ENCODE measurements around the gene TFDP1. TPM values are rescaled to one million over a fixed set of nuclear protein-coding genes. Genes with fewer than 3 reads are reported as not detected.

TFDP1 gene
- total RNA-seq, 2 experiments from 2014 or later: 87.9 to 119 TPM

- H3K79me2 ChIP-seq (ENCODE audit: insufficient read depth, low read depth, low read length): peaks cover 27% of the 10 kb centered on the region; the same call in 1 of the 2 replicates
- H3K27ac ChIP-seq (ENCODE audit: low read depth, low read length, poor library complexity, severe bottlenecking): no peak overlapping the region
- CTCF ChIA-PET (ENCODE audit: unreplicated experiment): no interaction called here
These were observed 31.8 kb downstream of the TFDP1 start for GRCh38 chr13:113616281-113616906.

GRCh38 chr13:113616991-113617749 lies 32.6 kb downstream of the TFDP1 start:
- Histone ChIP-seq H3K4me1 (ENCODE audit: insufficient read depth, low read length, poor library complexity, severe bottlenecking) (no peaks in the 10 kb centered on the region), H3K27ac (ENCODE audit: low read depth, low read length, poor library complexity, severe bottlenecking) (no peak overlapping the region), H2AFZ (ENCODE audit: low read length) (no peak overlapping the region), H3K4me3 (ENCODE audit: low read depth, low read length, poor library complexity, severe bottlenecking) (no peak overlapping the region), H3K36me3 (ENCODE audit: insufficient read depth, low read length) (peaks cover 76% of the 10 kb centered on the region), H3K9me2 (ENCODE audit: insufficient read depth, low read length) (no peaks in the 10 kb centered on the region), H4K20me1 (ENCODE audit: insufficient read depth, low read length) (no peaks in the 10 kb centered on the region), H3K4me2 (ENCODE audit: low read length) (no peak overlapping the region), H3K79me2 (ENCODE audit: insufficient read depth, low read depth, low read length) (peaks cover 27% of the 10 kb centered on the region; the same call in 1 of the 2 replicates), H3K9me3 (ENCODE audit: low read length) (no peaks in the 10 kb centered on the region)
- ChIA-PET POLR2A (no interaction called here), CTCF (ENCODE audit: unreplicated experiment) (no interaction called here)
- no peak for TF ChIP-seq CTCF (conservative IDR thresholded peaks at IDR 0.05; ENCODE audit: low read length)
- no peak for TF ChIP-seq EZH2phosphoT487 (IDR thresholded peaks at IDR 0.05; ENCODE audit: borderline replicate concordance, low read depth, low read length)
- intact Hi-C loops (cut with micrococcal nuclease; ENCODE audit: unreplicated experiment): no loop called here
- no TSS peak for BruUV-seq (replicated peaks)
- no peak for DNase-seq (ENCODE audit: low spot score)

More at GRCh38 chr13:113616281-113616906, 31.8 kb downstream of the TFDP1 start:
- intact Hi-C loops (cut with micrococcal nuclease; ENCODE audit: unreplicated experiment): no loop called here
- no peak overlapping the region for H3K4me2 ChIP-seq (ENCODE audit: low read length)
- no peak overlapping the region for H3K4me3 ChIP-seq (ENCODE audit: low read depth, low read length, poor library complexity, severe bottlenecking)
- TF ChIP-seq EZH2phosphoT487 (IDR thresholded peaks at IDR 0.05; ENCODE audit: borderline replicate concordance, low read depth, low read length): no peak
- TF ChIP-seq CTCF (conservative IDR thresholded peaks at IDR 0.05; ENCODE audit: low read length): no peak
- H3K4me1 ChIP-seq (ENCODE audit: insufficient read depth, low read length, poor library complexity, severe bottlenecking): no peaks in the 10 kb centered on the region
- no peaks in the 10 kb centered on the region for H4K20me1 ChIP-seq (ENCODE audit: insufficient read depth, low read length)
- peaks cover 84% of the 10 kb centered on the region for H3K36me3 ChIP-seq (ENCODE audit: insufficient read depth, low read length)
- POLR2A ChIA-PET: no interaction called here
- no peaks in the 10 kb centered on the region for H3K9me3 ChIP-seq (ENCODE audit: low read length)
- no peak for DNase-seq (ENCODE audit: low spot score)
- no peaks in the 10 kb centered on the region for H3K9me2 ChIP-seq (ENCODE audit: insufficient read depth, low read length)
- no TSS peak for BruUV-seq (replicated peaks)
- no peak overlapping the region for H2AFZ ChIP-seq (ENCODE audit: low read length)

DNA sequence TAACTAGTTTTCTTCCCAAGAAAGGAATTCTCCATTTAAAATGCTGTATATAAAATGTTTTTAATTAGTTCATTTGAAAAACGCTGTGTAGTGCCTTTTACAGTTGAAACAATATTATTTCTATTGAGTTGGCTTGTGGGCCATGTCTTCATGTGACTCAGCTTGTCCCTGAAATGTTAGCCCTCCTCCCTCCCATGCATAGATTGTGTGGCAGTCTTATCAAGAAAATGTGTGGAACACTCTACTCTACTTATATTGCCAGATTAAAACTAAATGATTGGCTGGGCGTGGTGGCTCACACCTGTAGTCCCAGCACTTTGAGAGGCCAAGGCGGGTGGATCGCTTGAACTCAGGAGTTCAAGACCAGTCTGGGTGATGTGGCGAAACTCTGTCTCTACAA lies 33.4 kb downstream of the TFDP1 start:
- Histone ChIP-seq H3K4me2 (ENCODE audit: low read length) (no peak overlapping the region), H3K4me3 (ENCODE audit: low read depth, low read length, poor library complexity, severe bottlenecking) (no peak overlapping the region), H3K9me3 (ENCODE audit: low read length) (no peaks in the 10 kb centered on the region), H3K4me1 (ENCODE audit: insufficient read depth, low read length, poor library complexity, severe bottlenecking) (no peaks in the 10 kb centered on the region), H4K20me1 (ENCODE audit: insufficient read depth, low read length) (no peaks in the 10 kb centered on the region), H3K79me2 (ENCODE audit: insufficient read depth, low read depth, low read length) (peaks cover 27% of the 10 kb centered on the region; the same call in 1 of the 2 replicates), H3K9me2 (ENCODE audit: insufficient read depth, low read length) (no peaks in the 10 kb centered on the region), H3K36me3 (ENCODE audit: insufficient read depth, low read length) (peaks cover 76% of the 10 kb centered on the region), H3K27ac (ENCODE audit: low read depth, low read length, poor library complexity, severe bottlenecking) (no peak overlapping the region), H2AFZ (ENCODE audit: low read length) (no peak overlapping the region)
- TF ChIP-seq EZH2phosphoT487 (IDR thresholded peaks at IDR 0.05; ENCODE audit: borderline replicate concordance, low read depth, low read length): no peak
- no peak for TF ChIP-seq CTCF (conservative IDR thresholded peaks at IDR 0.05; ENCODE audit: low read length)
- BruUV-seq (replicated peaks): no TSS peak
- ChIA-PET POLR2A (no interaction called here), CTCF (ENCODE audit: unreplicated experiment) (no interaction called here)
- intact Hi-C loops (cut with micrococcal nuclease; ENCODE audit: unreplicated experiment): no loop called here
- no peak for DNase-seq (ENCODE audit: low spot score)
